CD4-positive, alpha-beta T cell treated with Interleukin-15 for 4 hours (primary cell): ENCODE results near the gene OCLN.
"Not testable (repeated sequence)": the region's sequence is repeated elsewhere in the genome, so short reads cannot be mapped to it uniquely, and the experiment has no call there.

Experiments
- DNase-seq: peaks from one replicate; pipeline ENCODE4 v3.0.0-alpha.2; 2020; ENCODE audit warnings: low spot score

The OCLN gene

GRCh38 chr5:69492391-69492922, at the start of gene OCLN:
Gene OCLN, plus strand, starts transcription at chr5:69492790. Its CDS starts 11,455 bp downstream, at chr5:69504245.
- DNase-seq, result no peak

- DNase-seq, result no peak
Observed at GRCh38 chr5:69444127-69444754, 48.3 kb upstream of the OCLN start.

- DNase-seq, result no peak
Observed at GRCh38 chr5:69449511-69449910, 43.1 kb upstream of the OCLN start.

GRCh38 chr5:69450116-69450515, 42.5 kb upstream of the OCLN start:
- DNase-seq, result no peak

GRCh38 chr5:69450527-69450926, 42.1 kb upstream of the OCLN start:
- DNase-seq, result not testable (repeated sequence)

- DNase-seq, result no peak
Observed at GRCh38 chr5:69451941-69452647, 40.5 kb upstream of the OCLN start.

- not testable (repeated sequence) for DNase-seq
Observed at GRCh38 chr5:69453487-69453886, 39.1 kb upstream of the OCLN start.

- no peak for DNase-seq
Observed at GRCh38 chr5:69454460-69455249, 37.9 kb upstream of the OCLN start.

GRCh38 chr5:69455428-69455988, 37.1 kb upstream of the OCLN start:
- DNase-seq, result not testable (repeated sequence)

GRCh38 chr5:69462170-69462569, 30.4 kb upstream of the OCLN start:
- DNase-seq, result no peak

GRCh38 chr5:69466375-69466774, 26.2 kb upstream of the OCLN start:
- not testable (repeated sequence) for DNase-seq

- DNase-seq, result no peak
Observed at GRCh38 chr5:69467442-69468225, 25.0 kb upstream of the OCLN start.

GRCh38 chr5:69468631-69469030, 24.0 kb upstream of the OCLN start:
- no peak for DNase-seq

GRCh38 chr5:69471516-69471915, 21.1 kb upstream of the OCLN start:
- DNase-seq, result not testable (repeated sequence)

- DNase-seq, result not testable (repeated sequence)
Observed at GRCh38 chr5:69472535-69473143, 20.0 kb upstream of the OCLN start.

GRCh38 chr5:69477170-69477569, 15.4 kb upstream of the OCLN start:
- no peak for DNase-seq

- DNase-seq, result not testable (repeated sequence)
Observed at GRCh38 chr5:69478296-69478695, 14.3 kb upstream of the OCLN start.

- no peak for DNase-seq
Observed at GRCh38 chr5:69484891-69485290, 7.7 kb upstream of the OCLN start.

GRCh38 chr5:69485471-69485870, 7.1 kb upstream of the OCLN start:
- DNase-seq, result no peak

GRCh38 chr5:69489246-69489645, 3.3 kb upstream of the OCLN start:
- no peak for DNase-seq

GRCh38 chr5:69491027-69491426, 1.6 kb upstream of the OCLN start:
- no peak for DNase-seq
